GM12892 (cell line): Measurements from ENCODE around the gene C11orf24.
A peak's percentile ranks its signal among the peaks of the same experiment; 100 is the strongest.
"Not testable (repeated sequence)": the region's sequence is repeated elsewhere in the genome, so short reads cannot be mapped to it uniquely, and the experiment has no call there.

Experiments used
- DNase-seq: peaks from one replicate; pipeline ENCODE4 v3.0.0; 2011; ENCODE audit not compliant: insufficient read length
- FAIRE-seq: peaks from 2 replicates; lab custom pipeline; 2011; peaks lifted over from hg19 to GRCh38; lab: Jason Lieb, UNC
- POLR2A ChIP-seq: IDR thresholded peaks from 2 replicates; pipeline ENCODE4 v1.6.1; 2011; ENCODE audit warnings: low read depth, low read length, control low read depth
- POLR2AphosphoS5 ChIP-seq: IDR thresholded peaks from 2 replicates; pipeline ENCODE4 v1.6.1; 2011; ENCODE audit warnings: low read depth, low read length, control low read depth
- TAF1 ChIP-seq: IDR thresholded peaks from 2 replicates; pipeline ENCODE4 v1.6.1; 2011; ENCODE audit warnings: low read depth, mild to moderate bottlenecking, control low read depth, low read length, borderline replicate concordance

C11orf24 gene

DNA sequence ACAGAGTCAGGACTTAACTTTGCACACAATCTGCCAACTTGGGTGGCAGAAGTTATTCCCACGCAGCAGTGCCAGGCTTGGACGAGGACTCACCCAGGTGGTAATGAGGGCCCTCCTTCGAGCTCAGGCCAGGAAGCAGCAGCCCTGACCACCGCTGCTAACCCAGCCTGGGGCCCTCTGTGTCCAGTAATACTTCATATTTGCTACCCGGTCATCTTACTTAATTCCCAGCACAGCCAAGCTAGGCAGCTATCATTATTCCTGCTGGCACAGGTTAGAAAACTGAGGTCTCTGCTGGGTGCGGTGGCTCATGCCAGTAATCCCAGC lies 25.2 kb upstream of the C11orf24 start:
- TF ChIP-seq POLR2A (no peak), POLR2AphosphoS5 (no peak), TAF1 (no peak)
- DNase-seq (no peak), FAIRE-seq (no peak)

DNA sequence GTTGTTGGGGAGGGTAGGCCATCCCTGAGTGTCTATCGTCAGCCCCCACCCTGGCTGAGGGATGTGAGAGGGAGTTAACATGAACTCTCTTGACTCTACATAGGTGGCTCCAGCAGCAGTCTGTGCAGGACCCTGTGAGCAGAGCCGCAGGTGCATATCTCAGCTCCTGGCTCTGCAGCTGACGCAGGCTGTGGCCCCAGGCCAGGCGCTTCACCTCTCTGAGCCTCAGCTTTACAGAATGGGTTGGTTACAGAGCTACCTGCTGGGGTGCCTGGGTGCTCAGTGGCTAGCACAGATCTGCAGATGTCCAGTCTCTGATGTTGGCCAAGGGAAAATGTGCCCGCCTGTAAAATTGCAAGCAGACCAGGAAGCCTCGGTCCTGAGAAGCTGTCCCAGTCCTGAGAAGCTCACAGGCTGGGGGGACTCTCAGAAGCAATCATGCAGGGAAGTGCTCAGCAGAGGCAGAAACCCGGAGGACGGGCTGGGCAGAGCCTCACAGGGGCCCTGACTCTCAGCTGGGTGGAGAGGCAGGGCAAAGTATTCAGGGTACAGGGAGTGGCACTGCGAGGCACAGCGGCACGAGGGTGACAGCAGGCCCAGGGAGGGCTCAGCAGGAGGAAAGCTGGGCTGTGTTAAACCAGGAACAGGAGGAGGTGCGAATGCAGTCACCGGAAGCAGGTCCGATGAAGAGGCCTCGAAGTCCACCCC lies 24.7 kb upstream of the C11orf24 start:
- no peak for FAIRE-seq
- DNase-seq = no peak

DNA sequence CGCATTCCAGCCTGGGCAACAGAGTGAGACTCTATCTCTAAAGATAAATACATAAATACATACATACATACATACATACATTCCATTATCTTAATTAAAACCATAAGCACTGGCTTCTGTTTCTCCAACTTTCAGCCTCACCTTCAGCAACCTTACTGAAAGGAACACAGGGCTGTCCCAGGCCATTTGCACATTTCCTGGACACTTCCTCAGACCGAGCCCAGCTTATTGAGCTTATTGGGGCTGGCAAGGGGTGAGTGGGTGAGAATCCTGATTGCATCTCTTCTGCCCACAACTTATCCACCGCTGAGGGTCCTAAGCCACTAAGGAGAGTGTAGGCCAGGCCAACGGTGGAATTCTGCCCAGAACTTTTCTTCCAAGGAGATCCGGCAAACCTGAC lies 24.2 kb upstream of the C11orf24 start:
- TF ChIP-seq TAF1 (no peak), POLR2AphosphoS5 (no peak), POLR2A (no peak)
- DNase-seq = no peak
- no peak for FAIRE-seq

More for the DNA sequence above, 24.7 kb upstream of the C11orf24 start:
- TF ChIP-seq POLR2AphosphoS5 (no peak), TAF1 (no peak)

DNA sequence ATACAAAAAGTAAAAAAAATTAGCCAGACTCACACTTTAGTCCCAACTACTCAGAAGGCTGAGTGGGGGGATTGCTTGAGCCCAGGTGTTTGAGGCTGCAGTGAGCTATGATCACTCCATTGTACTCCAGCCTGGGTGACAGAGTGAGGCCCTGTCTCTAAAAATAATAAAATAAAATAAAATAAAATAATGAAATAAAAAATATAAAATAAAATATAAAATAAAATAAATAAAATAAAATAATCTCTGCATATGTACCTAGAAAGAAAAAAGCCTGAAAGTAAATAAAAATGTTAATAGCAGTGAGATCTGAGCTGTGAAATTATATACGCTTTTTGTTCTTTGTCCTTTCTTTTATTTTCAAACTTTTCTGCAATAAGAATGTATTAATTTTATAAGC lies 23.5 kb upstream of the C11orf24 start:
- DNase-seq = no peak
- TF ChIP-seq POLR2AphosphoS5 (no peak), POLR2A (no peak), TAF1 (no peak)
- no peak for FAIRE-seq

DNA sequence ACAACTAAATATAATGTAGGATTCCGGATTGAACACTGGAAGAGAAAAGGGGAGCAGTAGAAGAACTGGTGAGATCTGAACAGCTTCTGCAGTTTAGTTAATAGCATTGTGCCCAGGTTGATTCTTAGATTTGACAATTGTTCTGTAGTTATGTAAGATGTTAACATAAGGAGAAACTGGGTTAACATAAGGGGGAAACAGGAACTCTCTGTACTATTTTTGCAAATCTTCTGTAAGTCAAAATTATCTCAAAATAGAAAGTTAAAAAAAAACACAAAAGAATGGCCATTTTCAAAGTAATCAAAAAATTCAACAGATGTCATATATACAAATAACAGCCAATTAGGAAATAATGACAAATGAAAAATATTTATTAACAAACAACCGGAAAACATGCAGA lies 21.9 kb upstream of the C11orf24 start:
- TF ChIP-seq POLR2A = no peak
- TF ChIP-seq POLR2AphosphoS5 = no peak
- FAIRE-seq (no peak), DNase-seq (no peak)

DNA sequence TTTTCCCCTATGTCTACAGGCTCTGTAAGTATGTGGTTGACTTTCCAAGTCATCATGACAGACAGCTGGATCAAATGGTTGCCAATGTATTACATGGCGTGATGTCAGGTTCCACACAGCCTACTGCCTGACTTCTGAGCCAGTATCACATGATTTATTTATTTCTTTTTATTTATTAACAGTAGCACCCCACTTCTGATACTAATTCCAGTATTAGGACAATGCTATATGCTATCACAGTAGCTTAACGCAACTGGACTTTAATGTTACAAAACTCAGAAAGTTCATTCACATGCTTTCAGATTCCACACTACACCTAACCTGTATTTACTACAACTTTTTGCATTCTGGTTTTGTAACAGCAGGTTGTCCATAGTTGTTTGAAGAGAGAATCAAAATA lies 17.7 kb upstream of the C11orf24 start:
- FAIRE-seq (no peak), DNase-seq (no peak)
- TF ChIP-seq TAF1 (no peak), POLR2AphosphoS5 (no peak), POLR2A (no peak)

DNA sequence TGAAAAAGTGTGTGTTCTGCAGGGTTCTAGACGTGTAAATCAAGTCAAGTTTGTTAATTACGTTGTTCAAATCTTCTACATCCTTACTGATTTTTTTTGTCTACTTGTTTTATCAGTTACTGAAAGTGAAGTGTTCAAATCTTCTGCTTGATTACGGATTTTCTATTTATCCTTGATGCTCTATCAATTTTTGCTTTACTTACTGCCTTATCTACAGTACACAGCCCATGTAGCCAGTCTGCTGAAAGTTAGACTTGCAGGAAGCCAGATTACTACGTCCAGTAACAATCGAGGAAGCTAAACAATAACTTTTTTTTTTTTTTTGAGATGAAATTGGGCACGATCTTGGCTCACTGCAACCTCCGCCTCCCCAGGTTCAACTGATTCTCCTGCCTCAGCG lies 15.6 kb upstream of the C11orf24 start:
- FAIRE-seq (peak; percentile 14), DNase-seq (no peak)
- TF ChIP-seq TAF1 (no peak), POLR2A (no peak), POLR2AphosphoS5 (no peak)

DNA sequence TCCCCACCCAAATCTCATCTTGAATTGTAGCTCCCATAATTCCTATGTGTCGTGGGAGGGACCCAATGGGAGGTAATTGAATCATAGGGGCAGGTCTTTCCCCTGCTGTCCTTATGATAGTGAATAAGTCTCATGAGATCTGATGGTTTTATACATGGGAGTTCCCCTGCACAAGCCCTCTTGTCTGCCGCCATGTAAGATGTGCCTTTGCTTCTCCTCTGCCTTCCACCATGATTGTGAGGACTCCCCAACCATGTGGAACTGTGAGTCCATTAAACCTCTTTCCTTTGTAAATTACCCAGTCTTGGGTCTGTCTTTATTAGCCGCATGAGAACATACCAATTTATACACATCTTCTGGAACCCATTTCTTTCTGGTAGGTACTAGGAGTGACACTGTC lies 12.8 kb upstream of the C11orf24 start:
- DNase-seq, FAIRE-seq: not testable (repeated sequence)

DNA sequence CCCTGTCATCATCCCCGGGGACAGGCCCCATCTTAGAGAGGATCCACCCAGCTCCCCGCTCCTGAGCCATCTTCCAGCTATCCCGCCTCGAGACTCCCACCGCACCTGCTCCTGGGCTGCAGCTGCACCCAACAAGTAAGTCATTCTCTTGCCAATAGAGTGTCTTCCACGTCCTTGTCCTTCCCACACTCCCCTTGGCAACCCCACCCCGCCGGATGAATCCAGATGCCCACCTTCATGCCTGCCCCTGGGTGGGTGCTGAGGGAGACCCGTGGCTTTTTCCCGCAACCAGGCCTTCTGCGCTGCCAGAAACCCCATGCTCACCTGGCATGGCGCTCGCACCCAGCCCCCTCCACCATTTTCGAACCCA lies 11.1 kb upstream of the C11orf24 start:
- TF ChIP-seq POLR2A (no peak), POLR2AphosphoS5 (no peak), TAF1 (no peak)
- DNase-seq (no peak), FAIRE-seq (no peak)

DNA sequence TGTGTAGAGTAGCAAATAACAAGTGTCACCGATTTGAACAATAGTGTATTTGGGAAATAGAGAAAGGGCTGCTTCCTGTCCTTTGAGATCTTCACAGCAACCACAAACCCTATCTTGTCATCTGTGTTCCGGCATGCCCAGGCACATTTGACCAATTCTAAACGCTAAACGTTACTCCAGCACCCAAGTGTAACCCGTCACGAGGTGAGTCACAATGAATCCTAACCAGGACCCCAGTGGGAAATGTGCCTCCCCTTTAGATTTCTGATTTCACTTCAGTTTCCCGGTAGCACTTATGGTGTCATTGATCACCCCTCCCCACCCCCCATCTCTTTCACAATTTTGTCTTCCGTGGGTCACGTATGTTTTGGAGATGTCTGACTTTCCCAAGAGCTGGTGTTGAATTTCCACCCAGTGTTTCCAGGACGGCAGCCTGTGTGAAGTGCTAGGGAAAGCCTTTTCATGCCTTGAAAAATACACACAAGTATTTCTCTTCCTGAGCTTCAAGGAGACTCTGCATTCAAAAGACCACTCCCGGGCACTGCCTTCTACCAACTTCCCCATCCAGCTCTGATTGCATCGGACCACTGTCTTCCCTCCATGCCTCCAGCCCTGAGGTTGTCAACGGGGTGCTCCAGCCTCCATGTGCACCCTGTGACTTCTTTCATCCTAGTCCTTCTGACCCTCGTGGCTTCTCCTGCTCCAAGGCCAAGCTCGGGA lies 10.5 kb upstream of the C11orf24 start:
- peak; percentile 60 for DNase-seq
- peak; percentile 100 for FAIRE-seq
- TF ChIP-seq POLR2A (0 out of 2 replicates have a peak, but pooled peaks have one; percentile 30), POLR2AphosphoS5 (no peak)

DNA sequence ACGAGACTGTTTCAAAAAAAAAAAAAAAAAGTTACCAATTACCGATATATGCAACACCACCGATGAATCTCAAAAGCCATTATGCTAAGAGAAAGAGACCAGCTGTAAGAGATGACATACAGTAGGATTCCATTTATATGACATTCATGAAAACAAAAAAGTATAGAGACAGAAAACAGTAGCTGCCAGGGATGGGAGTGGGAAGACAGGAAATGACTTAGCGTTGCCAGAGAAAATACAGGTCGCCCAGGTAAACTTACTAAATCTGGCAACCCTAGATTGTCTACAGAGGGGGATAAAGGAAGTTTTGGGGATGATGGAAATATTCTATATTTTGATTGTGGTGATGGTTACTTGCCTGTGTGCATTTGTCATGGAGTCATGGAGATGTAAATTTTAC lies 7.9 kb upstream of the C11orf24 start:
- DNase-seq (no peak), FAIRE-seq (no peak)
- no peak for TF ChIP-seq POLR2AphosphoS5
- TF ChIP-seq TAF1 = no peak
- TF ChIP-seq POLR2A = no peak

DNA sequence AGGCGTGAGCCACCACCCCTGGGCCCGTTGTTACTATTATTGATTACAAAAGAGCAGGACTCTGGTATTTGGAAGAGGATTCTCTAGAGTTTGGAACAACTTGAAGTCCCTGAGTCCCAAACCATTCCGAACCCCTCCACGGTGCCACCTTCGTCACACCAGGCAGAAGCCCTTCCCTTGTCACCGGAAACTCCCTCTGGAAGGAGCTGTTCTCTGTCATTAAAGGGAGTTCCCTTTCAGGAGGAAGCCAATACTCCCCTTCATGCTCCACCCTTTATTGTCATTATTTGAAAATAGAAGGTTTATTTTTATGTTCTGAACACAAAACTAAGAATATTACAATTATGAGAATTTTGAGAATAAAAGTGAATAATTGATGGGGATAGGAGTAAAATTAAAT lies 5.1 kb upstream of the C11orf24 start:
- FAIRE-seq (no peak), DNase-seq (no peak)
- TF ChIP-seq POLR2AphosphoS5 (no peak), POLR2A (no peak), TAF1 (no peak)
